ES-I3 (cell line): ENCODE results near the gene NARS2.

Experiments used
- H3K36me3 ChIP-seq: 2 replicates; pipeline ENCODE4 v1.6.1; 2013; ENCODE audit warnings: mild to moderate bottlenecking, low read length, control low read depth, moderate library complexity; ENCODE audit not compliant: insufficient read depth
- H3K4me1 ChIP-seq: 2 replicates; pipeline ENCODE4 v1.6.1; 2013; ENCODE audit warnings: mild to moderate bottlenecking, control low read depth, low read length; ENCODE audit not compliant: insufficient read depth
- H3K9ac ChIP-seq: 2 replicates; pipeline ENCODE4 v1.6.1; 2013; ENCODE audit warnings: low read depth, mild to moderate bottlenecking, low read length, moderate library complexity
- H3K9me3 ChIP-seq: 2 replicates; pipeline ENCODE4 v1.6.1; 2013; ENCODE audit warnings: mild to moderate bottlenecking, low read length, moderate library complexity; ENCODE audit not compliant: control insufficient read depth, insufficient read depth

The NARS2 gene

DNA sequence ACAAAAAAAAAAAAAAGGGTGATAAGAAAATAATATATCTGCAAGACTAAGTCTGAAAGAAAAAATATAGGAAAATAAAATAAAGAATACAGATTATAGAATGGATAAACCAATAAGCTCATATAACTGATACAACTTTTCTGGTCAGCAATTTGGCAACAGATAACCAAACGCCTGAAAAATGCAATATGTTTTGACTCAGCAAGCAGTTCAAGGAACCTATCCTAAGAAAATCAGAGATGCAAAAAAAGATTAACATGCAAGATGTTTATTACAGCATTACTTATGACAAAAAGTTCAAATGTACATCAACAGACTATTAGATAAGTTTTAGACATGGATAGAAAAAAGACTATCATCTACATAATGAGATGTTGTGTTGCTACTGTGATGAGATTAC is 129.9 kb downstream of the NARS2 start:
- no peak overlapping the region for H3K9ac ChIP-seq
- H3K4me1 ChIP-seq = no peaks in the 10 kb centered on the region
- H3K9me3 ChIP-seq = no peaks in the 10 kb centered on the region
- no peaks in the 10 kb centered on the region for H3K36me3 ChIP-seq

- Histone ChIP-seq H3K36me3 (no peaks in the 10 kb centered on the region), H3K4me1 (no peaks in the 10 kb centered on the region), H3K9ac (no peak overlapping the region), H3K9me3 (no peaks in the 10 kb centered on the region)
Observed at GRCh38 chr11:78441956-78442355, 132.7 kb downstream of the NARS2 start.

DNA sequence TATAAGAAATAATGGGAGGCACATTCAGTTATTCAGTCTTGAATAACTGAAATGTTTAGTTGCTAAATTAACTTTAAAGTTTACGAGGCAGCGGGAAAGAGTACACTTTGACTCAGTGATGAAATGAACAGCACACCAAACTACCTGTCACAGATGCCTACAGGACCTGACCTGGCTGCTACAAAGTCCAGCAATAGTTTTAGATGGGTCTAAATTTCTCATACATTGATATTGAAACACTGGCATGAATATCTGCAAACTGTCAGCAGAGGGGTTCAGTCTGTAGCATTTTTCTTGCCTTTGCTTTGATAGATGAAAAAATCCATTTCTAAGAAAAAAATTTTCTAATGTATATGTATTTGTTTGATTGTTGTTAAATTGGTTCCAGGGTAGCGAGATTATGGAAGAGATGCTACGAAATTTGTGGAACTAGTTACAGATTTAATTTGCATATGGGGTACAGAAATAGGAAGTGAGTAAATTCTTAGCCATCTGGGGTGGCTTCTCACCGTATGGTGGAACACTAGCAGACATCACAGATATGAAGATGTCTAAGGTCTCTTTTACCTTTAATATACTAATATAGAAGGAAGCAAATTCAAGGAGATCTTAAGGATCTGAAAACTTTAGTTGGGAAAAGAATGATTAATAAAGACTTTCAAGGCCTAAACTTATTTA is 136.2 kb downstream of the NARS2 start:
- H3K36me3 ChIP-seq = no peaks in the 10 kb centered on the region
- H3K9ac ChIP-seq = no peak overlapping the region
- no peaks in the 10 kb centered on the region for H3K4me1 ChIP-seq
- no peaks in the 10 kb centered on the region for H3K9me3 ChIP-seq

DNA sequence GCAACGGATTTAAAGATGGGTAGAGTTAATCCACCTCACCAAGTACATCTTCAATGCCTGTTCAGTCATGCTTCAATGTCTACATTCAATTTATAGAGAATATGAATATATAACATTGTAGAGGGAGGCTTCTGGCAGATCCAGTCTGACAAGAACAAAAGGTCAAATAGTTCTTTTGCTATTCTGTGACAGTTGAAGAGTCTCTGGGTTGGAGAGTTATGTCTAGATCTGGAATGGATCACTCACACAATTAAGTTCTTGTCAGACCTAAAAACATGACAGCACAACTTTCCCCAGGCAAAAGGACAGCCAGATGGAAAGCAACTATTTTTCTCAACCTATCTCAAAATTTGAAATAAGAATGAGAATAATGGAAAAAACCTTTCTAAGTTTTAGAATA is 141.7 kb downstream of the NARS2 start:
- H3K4me1 ChIP-seq = no peaks in the 10 kb centered on the region; the same call in none of the 2 replicates
- H3K9me3 ChIP-seq = no peaks in the 10 kb centered on the region
- no peak overlapping the region for H3K9ac ChIP-seq
- 0 out of 2 replicates have a peak, but pooled peaks cover 2% of the 10 kb centered on the region for H3K36me3 ChIP-seq

- Histone ChIP-seq H3K36me3 (0 out of 2 replicates have a peak, but pooled peaks cover 2% of the 10 kb centered on the region), H3K9ac (no peak overlapping the region), H3K4me1 (no peaks in the 10 kb centered on the region; the same call in none of the 2 replicates), H3K9me3 (no peaks in the 10 kb centered on the region)
Observed at GRCh38 chr11:78432058-78432515, 142.6 kb downstream of the NARS2 start.

GRCh38 chr11:78429660-78430059 is 145.0 kb downstream of the NARS2 start:
- Histone ChIP-seq H3K9ac (no peak overlapping the region), H3K36me3 (0 out of 2 replicates have a peak, but pooled peaks cover 2% of the 10 kb centered on the region), H3K9me3 (no peaks in the 10 kb centered on the region), H3K4me1 (peaks cover 9% of the 10 kb centered on the region)

DNA sequence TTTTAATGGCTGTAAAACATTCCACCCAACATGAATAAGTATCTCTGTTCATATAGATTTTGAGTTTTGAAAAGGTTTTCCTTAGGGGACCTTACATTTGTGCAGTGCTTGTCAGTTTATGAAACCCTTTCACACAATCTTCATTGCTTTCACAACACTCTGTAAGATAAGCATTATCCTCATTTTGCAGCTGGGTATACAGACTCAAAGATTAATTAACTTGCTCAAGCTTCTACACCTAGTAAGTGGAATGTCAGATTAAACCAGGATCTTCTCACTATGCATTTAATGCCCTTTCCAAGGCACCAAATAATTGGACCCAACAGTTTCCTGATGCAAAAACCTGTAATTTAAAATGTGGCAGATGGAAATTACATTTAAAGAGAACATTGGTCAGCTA is 145.5 kb downstream of the NARS2 start:
- Histone ChIP-seq H3K4me1 (peaks cover 13% of the 10 kb centered on the region), H3K9ac (no peak overlapping the region), H3K9me3 (no peaks in the 10 kb centered on the region), H3K36me3 (0 out of 2 replicates have a peak, but pooled peaks cover 2% of the 10 kb centered on the region)

GRCh38 chr11:78428773-78429172 is 145.9 kb downstream of the NARS2 start:
- Histone ChIP-seq H3K36me3 (0 out of 2 replicates have a peak, but pooled peaks cover 2% of the 10 kb centered on the region), H3K9me3 (no peaks in the 10 kb centered on the region), H3K4me1 (peaks cover 13% of the 10 kb centered on the region), H3K9ac (no peak overlapping the region)

GRCh38 chr11:78428266-78428636 is 146.4 kb downstream of the NARS2 start:
- Histone ChIP-seq H3K4me1 (peaks cover 13% of the 10 kb centered on the region), H3K36me3 (0 out of 2 replicates have a peak, but pooled peaks cover 2% of the 10 kb centered on the region), H3K9me3 (no peaks in the 10 kb centered on the region), H3K9ac (no peak overlapping the region)

DNA sequence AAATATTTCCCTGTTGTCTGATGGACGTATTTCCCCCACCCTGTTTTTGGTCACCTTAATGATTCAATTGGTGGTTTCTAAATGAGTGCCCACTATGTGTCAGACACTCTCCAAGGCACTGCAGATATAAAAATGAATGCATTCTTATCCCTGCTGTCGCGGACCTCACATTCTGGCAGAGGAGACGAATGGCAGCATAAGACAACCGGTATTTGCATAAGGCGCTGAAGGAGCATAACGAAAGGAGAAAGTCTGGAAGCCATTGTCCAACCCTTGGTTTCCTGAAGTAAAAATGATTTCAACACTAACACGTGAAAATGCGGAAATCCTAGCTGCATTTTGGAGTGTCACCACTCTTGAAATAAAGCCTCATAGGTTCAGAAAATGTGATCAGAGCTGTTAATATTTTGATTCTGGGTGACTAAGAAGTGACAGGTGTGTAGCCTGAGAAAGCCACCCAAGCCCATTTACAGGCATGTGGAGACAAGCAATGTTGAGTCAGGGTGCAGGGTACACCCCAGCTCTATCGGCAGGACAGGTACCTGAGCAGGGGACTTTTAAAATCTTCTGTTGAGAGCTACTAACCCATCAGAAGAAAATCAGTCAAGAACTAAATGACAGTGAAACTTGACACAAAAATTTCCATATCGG is 146.9 kb downstream of the NARS2 start:
- Histone ChIP-seq H3K36me3 (0 out of 2 replicates have a peak, but pooled peaks cover 2% of the 10 kb centered on the region), H3K9ac (no peak overlapping the region), H3K9me3 (no peaks in the 10 kb centered on the region), H3K4me1 (peaks cover 13% of the 10 kb centered on the region)

DNA sequence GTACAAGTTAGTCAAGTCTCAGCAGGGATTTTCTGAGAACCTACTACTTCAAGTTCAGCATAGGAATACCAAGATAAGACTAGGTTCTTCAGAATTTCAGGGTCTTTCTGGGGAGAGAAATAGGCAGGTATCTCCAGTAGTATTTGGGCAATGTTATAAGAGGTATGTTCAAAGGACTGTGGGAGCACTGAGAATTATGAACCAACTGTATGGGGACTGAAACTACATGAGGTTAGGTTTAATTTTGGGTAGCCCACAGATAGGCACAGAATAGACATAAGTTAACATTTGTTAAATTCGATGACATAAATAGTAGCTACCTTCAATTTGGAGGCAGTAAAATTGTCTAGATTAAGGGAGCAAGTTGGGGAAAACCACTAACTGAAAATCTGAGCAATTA is 147.8 kb downstream of the NARS2 start:
- H3K36me3 ChIP-seq = 0 out of 2 replicates have a peak, but pooled peaks cover 2% of the 10 kb centered on the region
- no peaks in the 10 kb centered on the region for H3K9me3 ChIP-seq
- H3K4me1 ChIP-seq = peaks cover 13% of the 10 kb centered on the region
- H3K9ac ChIP-seq = no peak overlapping the region

DNA sequence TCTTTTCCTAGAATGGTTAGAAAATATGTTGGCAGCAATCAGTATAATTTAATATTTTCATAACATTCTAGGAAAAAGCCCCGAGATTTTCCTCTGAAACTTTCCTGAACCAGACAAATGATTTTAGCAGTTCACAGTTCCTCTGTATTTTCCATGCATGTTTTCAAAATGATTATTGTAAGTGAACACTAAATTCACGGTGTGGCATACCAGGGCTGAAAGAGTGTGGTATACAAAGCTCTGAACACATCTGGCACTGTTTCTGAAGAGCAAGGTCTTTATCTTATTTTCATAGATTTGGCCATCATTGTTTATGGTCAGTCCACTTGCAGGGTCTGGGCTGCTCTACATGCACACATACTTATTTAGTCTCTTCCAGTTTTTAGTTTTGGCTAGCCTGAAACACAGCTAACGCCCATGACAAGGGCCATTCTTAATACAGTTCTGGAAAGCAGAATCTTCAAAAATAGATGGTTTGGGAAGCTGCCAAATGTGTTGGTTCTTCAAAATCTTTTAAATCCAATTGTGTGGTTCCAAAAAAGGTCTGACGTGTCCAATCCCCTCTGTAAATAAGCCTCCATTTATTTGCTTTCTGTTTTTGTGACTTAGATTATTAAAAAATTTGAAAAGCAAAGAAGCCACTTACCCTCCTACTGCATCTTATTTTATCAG is 149.1 kb downstream of the NARS2 start:
- Histone ChIP-seq H3K9me3 (no peaks in the 10 kb centered on the region), H3K9ac (no peak overlapping the region), H3K4me1 (peaks cover 13% of the 10 kb centered on the region), H3K36me3 (0 out of 2 replicates have a peak, but pooled peaks cover 2% of the 10 kb centered on the region)

- Histone ChIP-seq H3K4me1 (peaks cover 13% of the 10 kb centered on the region), H3K9ac (no peak overlapping the region), H3K9me3 (no peaks in the 10 kb centered on the region), H3K36me3 (no peaks in the 10 kb centered on the region)
Observed at GRCh38 chr11:78424334-78425270, 150.1 kb downstream of the NARS2 start.

- H3K4me1 ChIP-seq = peaks cover 17% of the 10 kb centered on the region
- no peaks in the 10 kb centered on the region for H3K9me3 ChIP-seq
- no peaks in the 10 kb centered on the region for H3K36me3 ChIP-seq
- H3K9ac ChIP-seq = no peak overlapping the region
Observed at GRCh38 chr11:78423241-78423640, 151.4 kb downstream of the NARS2 start.
